K562 (cell line): ENCODE results near the gene MTMR4. TPM values are rescaled to one million over a fixed set of nuclear protein-coding genes. Genes with fewer than 3 reads are reported as not detected.
A peak's percentile ranks its signal among the peaks of the same experiment; 100 is the strongest.

Experiments
- HSF4 ChIP-seq: fragments of 250-450 bp; sonication (Bioruptor Pico); IDR thresholded peaks from 2 replicates; pipeline ENCODE4 v2.1.2; 2022; ENCODE audit warnings: mild to moderate bottlenecking, moderate library complexity, borderline replicate concordance
- PTTG1 ChIP-seq: fragments of 450-650 bp; IDR thresholded peaks from 2 replicates; pipeline ENCODE4 v1.6.1; 2016; ENCODE audit warnings: low read depth, mild to moderate bottlenecking, missing genetic modification characterization, missing compliant biosample characterization
- SMAD4 ChIP-seq: fragments of 250-450 bp; sonication (Bioruptor Pico); conservative IDR thresholded peaks from 2 replicates; pipeline ENCODE4 v1.8.0; 2021; ENCODE audit warnings: inconsistent platforms, mild to moderate bottlenecking, moderate library complexity
- SP2 ChIP-seq: IDR thresholded peaks from 2 replicates; pipeline ENCODE4 v1.6.1; 2011; ENCODE audit warnings: mild to moderate bottlenecking, low read depth, low read length, moderate library complexity; ENCODE audit not compliant: poor library complexity, severe bottlenecking; ENCODE audit errors: extremely low read depth
- SRSF9 ChIP-seq: fragments of 200-400 bp; formaldehyde crosslinking; IDR thresholded peaks from 2 replicates; pipeline ENCODE4 v1.6.1; 2017; ENCODE audit warnings: low read depth, low read length, borderline replicate concordance
- polyA plus RNA-seq, 8 experiments: library from polyadenylated mRNA; depleted of rRNA in 4 of 8; stranded (reverse) in 5 of 8; unstranded in 3 of 8; fragments of >200 nt; fragmentation: Nextera tagmentation in 2 of 8; fragmentation: Illumina TruSeq in 1 of 8; extraction: Ambion mirVana in 2 of 8; extraction: Trizol in 1 of 8; gene quantifications; 2 replicates each; pipeline versions ENCODE4 v1.2.1 to v1.2.3, GENCODE V29; 2011 to 2014; ENCODE audit warnings: inconsistent platforms in 1 of 8, missing spikeins in 1 of 8
- total RNA-seq, 7 experiments: library from RNA; depleted of rRNA in 6 of 7; stranded (reverse); fragments of >200 nt in 6 of 7; fragmentation: Illumina TruSeq in 2 of 7; extraction: Trizol in 2 of 7; gene quantifications; 2 replicates each; pipeline versions ENCODE4 v1.2.1 to v1.2.3, GENCODE V29; 2011 to 2021; ENCODE audit warnings: low replicate concordance in 1 of 7
- TF ChIP-seq, protein P1 (sequence below), 2 experiments: fragments of 450-650 bp; formaldehyde crosslinking in 1 of 2; IDR thresholded peaks; 2 replicates each; pipeline versions ENCODE4 v1.4.0 to v1.6.1; 2014 to 2020; ENCODE audit warnings: mild to moderate bottlenecking in 2 of 2, borderline replicate concordance in 1 of 2, low read depth in 1 of 2
- TF ChIP-seq, protein P2 (sequence below): IDR thresholded peaks from 2 replicates; pipeline ENCODE4 v1.6.1; 2011; ENCODE audit warnings: borderline replicate concordance, low read depth, mild to moderate bottlenecking, moderate library complexity, low read length; ENCODE audit not compliant: insufficient read depth, poor library complexity, severe bottlenecking
- TF ChIP-seq, protein P3 (sequence below): fragments of 200-800 bp; sonication (Bioruptor generic); IDR thresholded peaks from 2 replicates; pipeline ENCODE4 v1.6.1; 2017; ENCODE audit warnings: missing genetic modification characterization, missing compliant biosample characterization
- TF ChIP-seq, protein P4 (sequence below), 2 experiments: IDR thresholded peaks; 2 replicates each; pipeline ENCODE4 v1.6.1; 2012; ENCODE audit warnings: improper control_type of control experiment in 2 of 2, low read depth in 2 of 2, low read length in 2 of 2, borderline replicate concordance in 1 of 2

Gene MTMR4
- total and polyA plus RNA-seq, 9 of the 15 experiments (the other 6 are each of a cell fraction or from before 2014, with no cell fraction given) = 8.8 to 45.7 (median 28.7) TPM

DNA sequence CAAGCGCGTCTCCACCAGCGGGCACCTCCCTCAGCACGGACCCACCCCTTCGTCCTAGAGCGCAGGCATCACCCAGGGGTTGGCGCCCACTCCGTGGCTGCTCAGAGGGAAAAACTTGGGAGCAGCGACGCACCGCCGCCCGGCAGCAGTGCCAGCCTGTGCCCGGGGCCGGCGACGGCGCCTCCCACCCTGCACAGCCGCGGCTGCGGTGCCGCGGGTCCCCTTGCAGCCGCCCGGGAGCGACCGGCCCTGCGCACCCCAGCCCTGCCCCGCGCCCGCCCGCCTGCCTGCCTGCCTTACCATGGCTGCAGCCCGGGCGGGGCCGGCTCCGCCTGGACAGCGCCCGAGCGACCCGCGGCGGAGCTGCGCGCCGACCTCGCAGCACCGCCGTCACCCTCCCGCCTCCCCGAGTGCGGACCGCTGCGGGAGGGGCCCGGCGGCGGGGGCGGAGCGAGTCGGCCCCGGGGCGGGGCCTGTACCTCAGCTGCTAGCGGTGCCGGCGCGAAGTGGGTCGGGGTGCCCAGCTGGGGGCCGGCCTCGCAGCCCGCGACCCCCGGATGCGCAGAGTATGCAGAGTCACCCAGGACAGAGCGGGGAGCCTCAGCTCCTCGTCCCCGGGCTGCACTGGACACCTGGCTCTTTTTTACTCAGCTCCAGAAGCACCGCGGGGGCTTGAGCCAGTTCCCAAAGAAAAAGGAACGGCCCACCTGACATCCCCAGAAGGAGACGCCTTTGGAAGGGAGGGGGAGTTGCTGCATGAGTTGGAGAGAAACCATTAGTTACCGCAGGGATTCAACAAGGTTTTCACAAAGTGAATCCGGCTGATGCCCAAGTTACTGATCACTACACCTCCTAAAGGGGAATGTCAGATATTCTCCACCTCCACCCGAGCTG lies 17.5 kb upstream of the MTMR4 start (continued):
- TF ChIP-seq, protein P1, sequence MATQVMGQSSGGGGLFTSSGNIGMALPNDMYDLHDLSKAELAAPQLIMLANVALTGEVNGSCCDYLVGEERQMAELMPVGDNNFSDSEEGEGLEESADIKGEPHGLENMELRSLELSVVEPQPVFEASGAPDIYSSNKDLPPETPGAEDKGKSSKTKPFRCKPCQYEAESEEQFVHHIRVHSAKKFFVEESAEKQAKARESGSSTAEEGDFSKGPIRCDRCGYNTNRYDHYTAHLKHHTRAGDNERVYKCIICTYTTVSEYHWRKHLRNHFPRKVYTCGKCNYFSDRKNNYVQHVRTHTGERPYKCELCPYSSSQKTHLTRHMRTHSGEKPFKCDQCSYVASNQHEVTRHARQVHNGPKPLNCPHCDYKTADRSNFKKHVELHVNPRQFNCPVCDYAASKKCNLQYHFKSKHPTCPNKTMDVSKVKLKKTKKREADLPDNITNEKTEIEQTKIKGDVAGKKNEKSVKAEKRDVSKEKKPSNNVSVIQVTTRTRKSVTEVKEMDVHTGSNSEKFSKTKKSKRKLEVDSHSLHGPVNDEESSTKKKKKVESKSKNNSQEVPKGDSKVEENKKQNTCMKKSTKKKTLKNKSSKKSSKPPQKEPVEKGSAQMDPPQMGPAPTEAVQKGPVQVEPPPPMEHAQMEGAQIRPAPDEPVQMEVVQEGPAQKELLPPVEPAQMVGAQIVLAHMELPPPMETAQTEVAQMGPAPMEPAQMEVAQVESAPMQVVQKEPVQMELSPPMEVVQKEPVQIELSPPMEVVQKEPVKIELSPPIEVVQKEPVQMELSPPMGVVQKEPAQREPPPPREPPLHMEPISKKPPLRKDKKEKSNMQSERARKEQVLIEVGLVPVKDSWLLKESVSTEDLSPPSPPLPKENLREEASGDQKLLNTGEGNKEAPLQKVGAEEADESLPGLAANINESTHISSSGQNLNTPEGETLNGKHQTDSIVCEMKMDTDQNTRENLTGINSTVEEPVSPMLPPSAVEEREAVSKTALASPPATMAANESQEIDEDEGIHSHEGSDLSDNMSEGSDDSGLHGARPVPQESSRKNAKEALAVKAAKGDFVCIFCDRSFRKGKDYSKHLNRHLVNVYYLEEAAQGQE (IDR thresholded peaks at IDR 0.05; ENCODE audit: borderline replicate concordance) = peak; percentile 67
- TF ChIP-seq, protein P1 (CRISPR knock-in tag; IDR thresholded peaks at IDR 0.05; ENCODE audit: low read depth) = no peak
- TF ChIP-seq SRSF9 (no peak), PTTG1 (tag) (no peak), SP2 (no peak), SMAD4 (CRISPR knock-in tag) (peak; percentile 53; the same call in 1 of the 2 replicates), HSF4 (CRISPR knock-in tag) (no peak)
- TF ChIP-seq, protein P2, sequence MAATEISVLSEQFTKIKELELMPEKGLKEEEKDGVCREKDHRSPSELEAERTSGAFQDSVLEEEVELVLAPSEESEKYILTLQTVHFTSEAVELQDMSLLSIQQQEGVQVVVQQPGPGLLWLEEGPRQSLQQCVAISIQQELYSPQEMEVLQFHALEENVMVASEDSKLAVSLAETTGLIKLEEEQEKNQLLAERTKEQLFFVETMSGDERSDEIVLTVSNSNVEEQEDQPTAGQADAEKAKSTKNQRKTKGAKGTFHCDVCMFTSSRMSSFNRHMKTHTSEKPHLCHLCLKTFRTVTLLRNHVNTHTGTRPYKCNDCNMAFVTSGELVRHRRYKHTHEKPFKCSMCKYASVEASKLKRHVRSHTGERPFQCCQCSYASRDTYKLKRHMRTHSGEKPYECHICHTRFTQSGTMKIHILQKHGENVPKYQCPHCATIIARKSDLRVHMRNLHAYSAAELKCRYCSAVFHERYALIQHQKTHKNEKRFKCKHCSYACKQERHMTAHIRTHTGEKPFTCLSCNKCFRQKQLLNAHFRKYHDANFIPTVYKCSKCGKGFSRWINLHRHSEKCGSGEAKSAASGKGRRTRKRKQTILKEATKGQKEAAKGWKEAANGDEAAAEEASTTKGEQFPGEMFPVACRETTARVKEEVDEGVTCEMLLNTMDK = no peak
- TF ChIP-seq, protein P3, sequence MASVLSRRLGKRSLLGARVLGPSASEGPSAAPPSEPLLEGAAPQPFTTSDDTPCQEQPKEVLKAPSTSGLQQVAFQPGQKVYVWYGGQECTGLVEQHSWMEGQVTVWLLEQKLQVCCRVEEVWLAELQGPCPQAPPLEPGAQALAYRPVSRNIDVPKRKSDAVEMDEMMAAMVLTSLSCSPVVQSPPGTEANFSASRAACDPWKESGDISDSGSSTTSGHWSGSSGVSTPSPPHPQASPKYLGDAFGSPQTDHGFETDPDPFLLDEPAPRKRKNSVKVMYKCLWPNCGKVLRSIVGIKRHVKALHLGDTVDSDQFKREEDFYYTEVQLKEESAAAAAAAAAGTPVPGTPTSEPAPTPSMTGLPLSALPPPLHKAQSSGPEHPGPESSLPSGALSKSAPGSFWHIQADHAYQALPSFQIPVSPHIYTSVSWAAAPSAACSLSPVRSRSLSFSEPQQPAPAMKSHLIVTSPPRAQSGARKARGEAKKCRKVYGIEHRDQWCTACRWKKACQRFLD (CRISPR knock-in tag) = no peak
- TF ChIP-seq, protein P4, sequence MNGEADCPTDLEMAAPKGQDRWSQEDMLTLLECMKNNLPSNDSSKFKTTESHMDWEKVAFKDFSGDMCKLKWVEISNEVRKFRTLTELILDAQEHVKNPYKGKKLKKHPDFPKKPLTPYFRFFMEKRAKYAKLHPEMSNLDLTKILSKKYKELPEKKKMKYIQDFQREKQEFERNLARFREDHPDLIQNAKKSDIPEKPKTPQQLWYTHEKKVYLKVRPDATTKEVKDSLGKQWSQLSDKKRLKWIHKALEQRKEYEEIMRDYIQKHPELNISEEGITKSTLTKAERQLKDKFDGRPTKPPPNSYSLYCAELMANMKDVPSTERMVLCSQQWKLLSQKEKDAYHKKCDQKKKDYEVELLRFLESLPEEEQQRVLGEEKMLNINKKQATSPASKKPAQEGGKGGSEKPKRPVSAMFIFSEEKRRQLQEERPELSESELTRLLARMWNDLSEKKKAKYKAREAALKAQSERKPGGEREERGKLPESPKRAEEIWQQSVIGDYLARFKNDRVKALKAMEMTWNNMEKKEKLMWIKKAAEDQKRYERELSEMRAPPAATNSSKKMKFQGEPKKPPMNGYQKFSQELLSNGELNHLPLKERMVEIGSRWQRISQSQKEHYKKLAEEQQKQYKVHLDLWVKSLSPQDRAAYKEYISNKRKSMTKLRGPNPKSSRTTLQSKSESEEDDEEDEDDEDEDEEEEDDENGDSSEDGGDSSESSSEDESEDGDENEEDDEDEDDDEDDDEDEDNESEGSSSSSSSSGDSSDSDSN (IDR thresholded peaks at IDR 0.05; ENCODE audit: borderline replicate concordance in 1 of 2, low read depth in 2 of 2, low read length in 2 of 2) = 0 out of 4 replicates have a peak, but pooled peaks of 1 of the 2 experiments have one; percentile 57
